Glutamatergic neuron (in vitro differentiated cells): ENCODE measurements around the gene FKBP6. TPM values are rescaled to one million over a fixed set of nuclear protein-coding genes. Genes with fewer than 3 reads are reported as not detected.

Experiments used
- DNase-seq: peaks from one replicate; pipeline ENCODE4 v3.0.0; 2022
- H3K27ac Mint-ChIP-seq: one replicate; pipeline ENCODE4 v1.8.0; 2020; ENCODE audit warnings: mild to moderate bottlenecking, mixed read lengths, inconsistent platforms; ENCODE audit not compliant: unreplicated experiment
- H3K27me3 Mint-ChIP-seq: one replicate; pipeline ENCODE4 v1.8.0; 2020; ENCODE audit warnings: mild to moderate bottlenecking, moderate library complexity, mixed read lengths, inconsistent platforms; ENCODE audit not compliant: unreplicated experiment
- H3K36me3 Mint-ChIP-seq: one replicate; pipeline ENCODE4 v1.8.0; 2020; ENCODE audit warnings: mild to moderate bottlenecking, mixed read lengths, inconsistent platforms; ENCODE audit not compliant: unreplicated experiment
- H3K4me1 Mint-ChIP-seq: one replicate; pipeline ENCODE4 v1.8.0; 2020; ENCODE audit warnings: mild to moderate bottlenecking, low read depth, mixed read lengths, inconsistent platforms; ENCODE audit not compliant: unreplicated experiment
- H3K4me3 Mint-ChIP-seq: one replicate; pipeline ENCODE4 v1.8.0; 2020; ENCODE audit warnings: mild to moderate bottlenecking, mixed read lengths, inconsistent platforms; ENCODE audit not compliant: unreplicated experiment
- H3K9me3 Mint-ChIP-seq: one replicate; pipeline ENCODE4 v1.8.0; 2020; ENCODE audit warnings: mild to moderate bottlenecking, moderate library complexity, mixed read lengths, inconsistent platforms; ENCODE audit not compliant: unreplicated experiment
- total RNA-seq: library from RNA; stranded (reverse); fragmentation: NEBNext Ultra II Directional; extraction: Animal tissue kit (Norgen Biotek cat#: 25700); gene quantifications from one replicate; pipeline ENCODE4 v1.2.1, GENCODE V29; 2021; ENCODE audit not compliant: unreplicated experiment
- TF ChIP-seq, protein P1 (sequence below): fragments of 200-600 bp; sonication (generic); IDR thresholded peaks from one replicate; pipeline ENCODE4 v1.5.0; 2021; ENCODE audit not compliant: partially characterized antibody, unreplicated experiment

FKBP6 gene
- total RNA-seq, 1 donor from 2014 or later, result not detected

DNA sequence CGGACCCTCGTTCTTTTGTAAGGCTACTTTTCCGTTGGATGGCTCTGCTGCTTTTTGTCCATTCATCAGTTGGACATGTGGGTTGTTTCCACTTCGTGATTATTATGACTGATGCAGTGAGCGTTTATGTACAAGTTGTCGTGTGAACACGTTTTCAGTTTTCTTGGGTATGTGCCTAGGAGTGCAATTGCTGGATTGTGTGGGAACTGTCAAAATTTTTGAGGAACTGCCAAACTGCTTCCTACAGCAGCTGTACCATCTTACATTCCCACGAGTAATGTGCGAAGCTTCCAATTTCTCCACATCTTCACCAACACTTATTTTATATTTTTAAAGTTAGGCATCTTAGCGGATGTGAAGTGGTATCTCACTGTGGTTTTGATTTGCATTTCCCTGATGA is 10.4 kb downstream of the FKBP6 start:
- no peaks in the 10 kb centered on the region for H3K4me1 Mint-ChIP-seq

DNA sequence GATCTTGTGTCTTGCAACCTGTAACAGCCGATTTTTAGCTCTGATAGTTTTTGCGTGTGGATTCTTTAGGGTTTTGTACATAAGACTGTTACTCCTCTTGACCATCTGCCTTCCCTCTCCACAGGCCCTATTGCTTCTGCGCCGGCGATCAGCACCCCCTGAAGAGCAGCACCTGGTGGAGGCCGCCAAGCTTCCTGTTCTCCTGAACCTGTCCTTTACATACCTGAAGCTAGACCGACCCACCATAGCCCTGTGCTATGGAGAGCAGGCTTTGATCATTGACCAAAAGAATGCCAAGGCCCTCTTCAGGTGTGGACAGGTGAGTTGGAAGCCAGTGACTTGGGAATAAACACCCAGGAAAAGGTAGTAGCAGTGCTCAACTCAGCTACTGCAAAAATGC is 12.6 kb downstream of the FKBP6 start:
- no peaks in the 10 kb centered on the region for H3K27me3 Mint-ChIP-seq
- H3K4me1 Mint-ChIP-seq, result no peaks in the 10 kb centered on the region
- DNase-seq, result no peak
- H3K36me3 Mint-ChIP-seq, result no peaks in the 10 kb centered on the region
- H3K9me3 Mint-ChIP-seq, result no peaks in the 10 kb centered on the region
- H3K27ac Mint-ChIP-seq, result no peak overlapping the region
- H3K4me3 Mint-ChIP-seq, result no peak overlapping the region
- TF ChIP-seq, protein P1, sequence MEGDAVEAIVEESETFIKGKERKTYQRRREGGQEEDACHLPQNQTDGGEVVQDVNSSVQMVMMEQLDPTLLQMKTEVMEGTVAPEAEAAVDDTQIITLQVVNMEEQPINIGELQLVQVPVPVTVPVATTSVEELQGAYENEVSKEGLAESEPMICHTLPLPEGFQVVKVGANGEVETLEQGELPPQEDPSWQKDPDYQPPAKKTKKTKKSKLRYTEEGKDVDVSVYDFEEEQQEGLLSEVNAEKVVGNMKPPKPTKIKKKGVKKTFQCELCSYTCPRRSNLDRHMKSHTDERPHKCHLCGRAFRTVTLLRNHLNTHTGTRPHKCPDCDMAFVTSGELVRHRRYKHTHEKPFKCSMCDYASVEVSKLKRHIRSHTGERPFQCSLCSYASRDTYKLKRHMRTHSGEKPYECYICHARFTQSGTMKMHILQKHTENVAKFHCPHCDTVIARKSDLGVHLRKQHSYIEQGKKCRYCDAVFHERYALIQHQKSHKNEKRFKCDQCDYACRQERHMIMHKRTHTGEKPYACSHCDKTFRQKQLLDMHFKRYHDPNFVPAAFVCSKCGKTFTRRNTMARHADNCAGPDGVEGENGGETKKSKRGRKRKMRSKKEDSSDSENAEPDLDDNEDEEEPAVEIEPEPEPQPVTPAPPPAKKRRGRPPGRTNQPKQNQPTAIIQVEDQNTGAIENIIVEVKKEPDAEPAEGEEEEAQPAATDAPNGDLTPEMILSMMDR, result no peak

More for the DNA sequence above, 10.4 kb downstream of the FKBP6 start:
- no peaks in the 10 kb centered on the region for H3K9me3 Mint-ChIP-seq
- no peaks in the 10 kb centered on the region for H3K27me3 Mint-ChIP-seq
- TF ChIP-seq, protein P1, result no peak
- no peak overlapping the region for H3K27ac Mint-ChIP-seq
- no peaks in the 10 kb centered on the region for H3K36me3 Mint-ChIP-seq
- no peak for DNase-seq
- H3K4me3 Mint-ChIP-seq, result no peak overlapping the region

DNA sequence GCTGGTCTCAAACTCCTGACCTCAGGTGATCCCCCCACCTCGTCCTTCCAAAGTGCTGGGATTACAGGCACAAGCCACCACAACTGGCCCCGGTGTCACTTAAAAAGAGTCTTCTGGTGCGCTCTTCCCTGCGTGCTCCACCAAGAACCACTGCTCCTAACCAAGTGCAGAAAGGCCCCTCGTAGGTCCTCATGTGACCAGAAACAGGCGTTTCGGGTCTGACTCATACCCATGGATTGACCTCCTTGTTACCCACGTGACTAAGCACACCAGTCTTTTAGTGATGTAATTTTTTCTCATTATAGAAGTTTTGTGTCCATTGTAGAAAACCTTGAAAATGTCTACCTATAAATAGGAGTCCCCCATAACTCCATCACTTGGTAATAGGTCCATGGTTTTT is 13.9 kb downstream of the FKBP6 start:
- no peak for DNase-seq
- Mint-ChIP-seq H3K9me3 (no peaks in the 10 kb centered on the region), H3K4me3 (no peak overlapping the region), H3K27me3 (no peaks in the 10 kb centered on the region), H3K36me3 (no peaks in the 10 kb centered on the region), H3K27ac (no peak overlapping the region), H3K4me1 (peaks cover 3% of the 10 kb centered on the region)
- TF ChIP-seq, protein P1, result no peak

DNA sequence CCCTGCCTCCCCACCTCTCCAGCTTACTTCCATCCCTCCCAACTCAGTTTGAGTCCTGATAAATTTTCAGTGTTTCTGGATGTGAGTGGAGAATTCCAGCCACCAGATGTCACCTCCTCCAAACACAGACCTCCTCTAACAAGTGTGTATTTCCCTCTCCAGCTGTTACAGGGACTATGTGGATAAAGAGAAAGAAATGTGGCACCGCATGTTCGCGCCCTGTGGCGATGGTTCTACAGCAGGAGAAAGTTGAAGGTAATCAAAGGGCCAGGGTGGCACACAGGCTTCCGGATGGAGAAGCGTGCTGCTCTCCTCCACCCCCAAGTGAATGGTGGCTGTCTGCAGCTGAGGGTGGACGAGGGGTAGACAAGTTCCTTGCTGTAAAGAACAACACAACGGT is 14.7 kb downstream of the FKBP6 start:
- H3K9me3 Mint-ChIP-seq, result no peaks in the 10 kb centered on the region
- H3K36me3 Mint-ChIP-seq, result no peaks in the 10 kb centered on the region
- H3K27ac Mint-ChIP-seq, result no peak overlapping the region
- no peaks in the 10 kb centered on the region for H3K27me3 Mint-ChIP-seq
- no peak for DNase-seq
- TF ChIP-seq, protein P1, result no peak
- H3K4me3 Mint-ChIP-seq, result no peak overlapping the region
- H3K4me1 Mint-ChIP-seq, result peaks cover 3% of the 10 kb centered on the region

DNA sequence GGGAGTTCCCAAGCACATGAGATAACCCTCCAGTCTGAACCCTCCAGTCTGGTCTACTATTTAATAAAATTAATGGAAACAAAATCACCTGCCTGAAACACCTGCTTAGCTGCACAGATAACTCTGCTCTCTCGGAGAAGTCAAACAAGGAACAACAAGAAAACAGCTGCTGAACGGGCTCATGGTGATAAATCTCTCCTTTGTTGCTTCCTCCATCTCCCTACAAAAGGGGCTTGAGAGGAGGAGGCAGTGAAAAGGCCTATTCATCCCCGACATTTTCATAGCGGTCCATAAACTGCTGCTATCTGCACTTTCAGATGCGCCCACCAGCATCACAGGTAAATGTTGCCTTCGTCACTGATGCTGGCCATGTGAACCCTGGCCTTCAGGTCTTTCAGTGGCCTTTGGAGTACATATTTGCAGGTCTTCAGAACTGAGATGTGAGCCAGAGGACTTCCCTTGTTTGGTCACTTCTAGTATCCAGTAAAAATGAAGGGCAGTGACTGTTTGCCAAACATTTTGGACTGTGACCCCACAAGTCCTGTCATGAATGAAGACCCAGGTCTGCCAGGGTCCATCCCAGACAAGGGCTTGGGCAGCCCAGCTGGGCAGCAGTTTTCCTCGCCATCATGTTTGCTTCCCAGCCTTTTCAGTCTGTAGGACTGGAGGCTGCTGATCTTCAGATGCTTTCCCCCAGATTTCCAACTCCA is 15.9 kb downstream of the FKBP6 start:
- Mint-ChIP-seq H3K27me3 (no peaks in the 10 kb centered on the region), H3K36me3 (peaks cover 5% of the 10 kb centered on the region), H3K4me3 (no peak overlapping the region), H3K27ac (no peak overlapping the region), H3K4me1 (peaks cover 3% of the 10 kb centered on the region), H3K9me3 (no peaks in the 10 kb centered on the region)
- no peak for DNase-seq
- TF ChIP-seq, protein P1, result no peak
